ENCODE results near the gene ASPSCR1.

- TF ChIP-seq POLR2A (IDR thresholded peaks at IDR 0.05; ENCODE audit: low read depth, low read length): no peak
- no peak for TF ChIP-seq TAF1 (IDR thresholded peaks at IDR 0.05; ENCODE audit: low read depth, low read length)
These were observed 22.8 kb downstream of the ASPSCR1 start for GRCh38 chr17:81999976-82000802.

All from GM12891 (cell line).